ENCODE data around the gene KCNT1.

DNA sequence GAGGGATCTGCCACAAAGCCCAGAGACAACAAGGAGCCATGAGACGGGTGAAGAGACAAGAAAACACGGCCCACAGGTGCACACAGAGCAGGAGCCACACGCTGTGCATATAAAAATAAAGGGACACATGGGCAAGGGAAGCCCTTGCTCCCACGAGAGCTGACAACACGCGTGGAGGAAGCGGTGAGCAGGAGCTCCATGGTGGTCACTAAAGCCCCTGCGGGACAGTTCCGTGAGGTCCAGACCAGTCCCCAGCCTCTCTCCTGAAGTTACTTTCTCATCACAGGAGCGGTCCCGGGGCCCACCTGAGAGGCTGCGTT lies 114.6 kb downstream of the KCNT1 start:
- TF ChIP-seq, protein P1, sequence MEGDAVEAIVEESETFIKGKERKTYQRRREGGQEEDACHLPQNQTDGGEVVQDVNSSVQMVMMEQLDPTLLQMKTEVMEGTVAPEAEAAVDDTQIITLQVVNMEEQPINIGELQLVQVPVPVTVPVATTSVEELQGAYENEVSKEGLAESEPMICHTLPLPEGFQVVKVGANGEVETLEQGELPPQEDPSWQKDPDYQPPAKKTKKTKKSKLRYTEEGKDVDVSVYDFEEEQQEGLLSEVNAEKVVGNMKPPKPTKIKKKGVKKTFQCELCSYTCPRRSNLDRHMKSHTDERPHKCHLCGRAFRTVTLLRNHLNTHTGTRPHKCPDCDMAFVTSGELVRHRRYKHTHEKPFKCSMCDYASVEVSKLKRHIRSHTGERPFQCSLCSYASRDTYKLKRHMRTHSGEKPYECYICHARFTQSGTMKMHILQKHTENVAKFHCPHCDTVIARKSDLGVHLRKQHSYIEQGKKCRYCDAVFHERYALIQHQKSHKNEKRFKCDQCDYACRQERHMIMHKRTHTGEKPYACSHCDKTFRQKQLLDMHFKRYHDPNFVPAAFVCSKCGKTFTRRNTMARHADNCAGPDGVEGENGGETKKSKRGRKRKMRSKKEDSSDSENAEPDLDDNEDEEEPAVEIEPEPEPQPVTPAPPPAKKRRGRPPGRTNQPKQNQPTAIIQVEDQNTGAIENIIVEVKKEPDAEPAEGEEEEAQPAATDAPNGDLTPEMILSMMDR (IDR thresholded peaks at IDR 0.05) = no peak
- TF ChIP-seq POLR2A (IDR thresholded peaks at IDR 0.05) (no peak), EP300 (IDR thresholded peaks at IDR 0.05) (no peak)
